IMR-90 (cell line): ENCODE results near the gene GNB5.

ENCODE experiments used
- CEBPB ChIP-seq: IDR thresholded peaks from 2 replicates; pipeline ENCODE4 v1.6.1; 2012; ENCODE audit warnings: low read depth, low read length, improper control_type of control experiment
- CHD1 ChIP-seq: IDR thresholded peaks from 2 replicates; pipeline ENCODE4 v1.6.1; 2012; ENCODE audit warnings: low read depth, low read length, improper control_type of control experiment
- FOS ChIP-seq: fragments of 150-350 bp; IDR thresholded peaks from 2 replicates; pipeline ENCODE4 v1.6.1; 2016; ENCODE audit warnings: low read depth, low read length
- MAFK ChIP-seq: IDR thresholded peaks from 2 replicates; pipeline ENCODE4 v1.6.1; 2012; ENCODE audit warnings: low read depth, low read length, improper control_type of control experiment
- MXI1 ChIP-seq: IDR thresholded peaks from 2 replicates; pipeline ENCODE4 v1.6.1; 2012; ENCODE audit warnings: low read depth, mild to moderate bottlenecking, low read length, moderate library complexity, borderline replicate concordance
- NFE2L2 ChIP-seq: fragments of 150-350 bp; IDR thresholded peaks from 2 replicates; pipeline ENCODE4 v1.6.1; 2016; ENCODE audit warnings: low read depth, mild to moderate bottlenecking, low read length
- POLR2A ChIP-seq: IDR thresholded peaks from 2 replicates; pipeline ENCODE4 v1.6.1; 2012; ENCODE audit warnings: mild to moderate bottlenecking, low read depth, low read length
- RAD21 ChIP-seq: IDR thresholded peaks from 2 replicates; pipeline ENCODE4 v1.6.1; 2012; ENCODE audit warnings: low read length, improper control_type of control experiment
- RCOR1 ChIP-seq: IDR thresholded peaks from 2 replicates; pipeline ENCODE4 v1.6.1; 2012; ENCODE audit warnings: mild to moderate bottlenecking, low read length, improper control_type of control experiment; ENCODE audit not compliant: insufficient replicate concordance
- RFX5 ChIP-seq: IDR thresholded peaks from 2 replicates; pipeline ENCODE4 v1.8.0; 2012; ENCODE audit warnings: low read depth, mild to moderate bottlenecking, low read length, moderate library complexity
- USF2 ChIP-seq: fragments of 150-350 bp; IDR thresholded peaks from 2 replicates; pipeline ENCODE4 v1.6.1; 2017; ENCODE audit warnings: mild to moderate bottlenecking, antibody characterized with exemption, low read length, low read depth
- TF ChIP-seq, protein P1 (sequence below): conservative IDR thresholded peaks from 2 replicates; pipeline ENCODE4 v1.5.1; 2012; ENCODE audit warnings: mild to moderate bottlenecking, low read depth, low read length, improper control_type of control experiment
- TF ChIP-seq, protein P2 (sequence below): fragments of 150-350 bp; IDR thresholded peaks from 2 replicates; pipeline ENCODE4 v1.6.1; 2016; ENCODE audit warnings: low read depth, mild to moderate bottlenecking, low read length, moderate library complexity, borderline replicate concordance

- TF ChIP-seq, protein P1, sequence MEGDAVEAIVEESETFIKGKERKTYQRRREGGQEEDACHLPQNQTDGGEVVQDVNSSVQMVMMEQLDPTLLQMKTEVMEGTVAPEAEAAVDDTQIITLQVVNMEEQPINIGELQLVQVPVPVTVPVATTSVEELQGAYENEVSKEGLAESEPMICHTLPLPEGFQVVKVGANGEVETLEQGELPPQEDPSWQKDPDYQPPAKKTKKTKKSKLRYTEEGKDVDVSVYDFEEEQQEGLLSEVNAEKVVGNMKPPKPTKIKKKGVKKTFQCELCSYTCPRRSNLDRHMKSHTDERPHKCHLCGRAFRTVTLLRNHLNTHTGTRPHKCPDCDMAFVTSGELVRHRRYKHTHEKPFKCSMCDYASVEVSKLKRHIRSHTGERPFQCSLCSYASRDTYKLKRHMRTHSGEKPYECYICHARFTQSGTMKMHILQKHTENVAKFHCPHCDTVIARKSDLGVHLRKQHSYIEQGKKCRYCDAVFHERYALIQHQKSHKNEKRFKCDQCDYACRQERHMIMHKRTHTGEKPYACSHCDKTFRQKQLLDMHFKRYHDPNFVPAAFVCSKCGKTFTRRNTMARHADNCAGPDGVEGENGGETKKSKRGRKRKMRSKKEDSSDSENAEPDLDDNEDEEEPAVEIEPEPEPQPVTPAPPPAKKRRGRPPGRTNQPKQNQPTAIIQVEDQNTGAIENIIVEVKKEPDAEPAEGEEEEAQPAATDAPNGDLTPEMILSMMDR: no peak
- TF ChIP-seq, protein P2, sequence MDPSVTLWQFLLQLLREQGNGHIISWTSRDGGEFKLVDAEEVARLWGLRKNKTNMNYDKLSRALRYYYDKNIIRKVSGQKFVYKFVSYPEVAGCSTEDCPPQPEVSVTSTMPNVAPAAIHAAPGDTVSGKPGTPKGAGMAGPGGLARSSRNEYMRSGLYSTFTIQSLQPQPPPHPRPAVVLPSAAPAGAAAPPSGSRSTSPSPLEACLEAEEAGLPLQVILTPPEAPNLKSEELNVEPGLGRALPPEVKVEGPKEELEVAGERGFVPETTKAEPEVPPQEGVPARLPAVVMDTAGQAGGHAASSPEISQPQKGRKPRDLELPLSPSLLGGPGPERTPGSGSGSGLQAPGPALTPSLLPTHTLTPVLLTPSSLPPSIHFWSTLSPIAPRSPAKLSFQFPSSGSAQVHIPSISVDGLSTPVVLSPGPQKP: no peak
- no peak for TF ChIP-seq CEBPB
- TF ChIP-seq FOS: no peak
- no peak for TF ChIP-seq POLR2A
- TF ChIP-seq MAFK: no peak
- no peak for TF ChIP-seq RAD21
- TF ChIP-seq CHD1: no peak
- TF ChIP-seq USF2: no peak
- no peak for TF ChIP-seq RCOR1
- no peak for TF ChIP-seq MXI1
- TF ChIP-seq RFX5: no peak
- no peak for TF ChIP-seq NFE2L2
These were observed 31.5 kb downstream of the GNB5 start for GRCh38 chr15:52159645-52160044.
